Central memory CD8-positive, alpha-beta T cell (primary cell): ENCODE measurements around the gene MPP3.
"Not testable (repeated sequence)": the region's sequence is repeated elsewhere in the genome, so short reads cannot be mapped to it uniquely, and the experiment has no call there.

Experiments
- ATAC-seq: fragments of 150-1000 bp; cut with Tn5 transposase; replicated peaks from 2 replicates; pipeline ENCODE4 v1.10.0; 2022; ENCODE audit warnings: mild to moderate bottlenecking, moderate FRiP score, moderate number of reproducible peaks; ENCODE audit not compliant: poor library complexity, severe bottlenecking; ENCODE audit errors: extremely low read depth
- DNase-seq, 2 donors: peaks; one replicate each; pipeline ENCODE4 v3.0.0; 2021; ENCODE audit warnings: low spot score in 2 of 2
- H3K27ac Mint-ChIP-seq: one replicate; pipeline ENCODE4 v1.8.0; 2022; ENCODE audit warnings: low read depth, mild to moderate bottlenecking, moderate library complexity, mixed read lengths
- H3K27me3 Mint-ChIP-seq: one replicate; pipeline ENCODE4 v1.8.0; 2022; ENCODE audit warnings: mixed read lengths
- H3K36me3 Mint-ChIP-seq: one replicate; pipeline ENCODE4 v1.8.0; 2022; ENCODE audit warnings: mild to moderate bottlenecking, moderate library complexity, mixed read lengths; ENCODE audit not compliant: insufficient read depth
- H3K4me1 Mint-ChIP-seq: one replicate; pipeline ENCODE4 v1.8.0; 2022; ENCODE audit warnings: mixed read lengths
- H3K4me3 Mint-ChIP-seq: one replicate; pipeline ENCODE4 v1.8.0; 2022; ENCODE audit warnings: mild to moderate bottlenecking, moderate library complexity, mixed read lengths
- H3K9me3 Mint-ChIP-seq: one replicate; pipeline ENCODE4 v1.8.0; 2022; ENCODE audit warnings: mixed read lengths

The MPP3 gene

GRCh38 chr17:43873815-43874214, 40.9 kb upstream of the MPP3 start:
- Mint-ChIP-seq H3K27ac (no peak overlapping the region), H3K4me3 (no peak overlapping the region), H3K27me3 (peaks cover 55% of the 10 kb centered on the region), H3K9me3 (no peaks in the 10 kb centered on the region), H3K4me1 (peaks cover 2% of the 10 kb centered on the region), H3K36me3 (peaks cover 1% of the 10 kb centered on the region)
- no peak for ATAC-seq
- no peak for DNase-seq

GRCh38 chr17:43873091-43873490, 40.1 kb upstream of the MPP3 start:
- no peak for DNase-seq
- ATAC-seq = no peak
- H3K27ac Mint-ChIP-seq = no peak overlapping the region
- H3K4me1 Mint-ChIP-seq = no peaks in the 10 kb centered on the region
- peaks cover 1% of the 10 kb centered on the region for H3K36me3 Mint-ChIP-seq
- no peak overlapping the region for H3K4me3 Mint-ChIP-seq
- H3K27me3 Mint-ChIP-seq = peaks cover 60% of the 10 kb centered on the region
- H3K9me3 Mint-ChIP-seq = no peaks in the 10 kb centered on the region

- ATAC-seq (no peak), DNase-seq (no peak)
- Mint-ChIP-seq H3K27ac (no peak overlapping the region), H3K36me3 (peaks cover 1% of the 10 kb centered on the region), H3K4me3 (no peak overlapping the region), H3K4me1 (no peaks in the 10 kb centered on the region), H3K27me3 (peaks cover 70% of the 10 kb centered on the region), H3K9me3 (no peaks in the 10 kb centered on the region)
Observed at GRCh38 chr17:43871946-43872690, 39.2 kb upstream of the MPP3 start.

GRCh38 chr17:43869031-43869430, 36.1 kb upstream of the MPP3 start:
- not testable (repeated sequence) for ATAC-seq, H3K4me1 Mint-ChIP-seq, H3K4me3 Mint-ChIP-seq, H3K36me3 Mint-ChIP-seq, H3K9me3 Mint-ChIP-seq, DNase-seq, H3K27ac Mint-ChIP-seq
- H3K27me3 Mint-ChIP-seq = peaks cover 66% of the 10 kb centered on the region

- Mint-ChIP-seq H3K36me3 (peaks cover 1% of the 10 kb centered on the region), H3K27ac (no peak overlapping the region), H3K27me3 (peaks cover 60% of the 10 kb centered on the region), H3K4me1 (no peaks in the 10 kb centered on the region), H3K9me3 (no peaks in the 10 kb centered on the region), H3K4me3 (no peak overlapping the region)
- DNase-seq (no peak), ATAC-seq (no peak)
Observed at GRCh38 chr17:43868226-43868994, 35.5 kb upstream of the MPP3 start.

GRCh38 chr17:43864161-43864984, 31.4 kb upstream of the MPP3 start:
- Mint-ChIP-seq H3K27ac (no peak overlapping the region), H3K4me1 (no peaks in the 10 kb centered on the region)

GRCh38 chr17:43861960-43862359, 29.0 kb upstream of the MPP3 start:
- ATAC-seq (no peak), DNase-seq (no peak)
- H3K27ac Mint-ChIP-seq = no peak overlapping the region
- H3K27me3 Mint-ChIP-seq = peaks cover 43% of the 10 kb centered on the region
- H3K4me1 Mint-ChIP-seq = no peaks in the 10 kb centered on the region
- H3K9me3 Mint-ChIP-seq = no peaks in the 10 kb centered on the region
- peaks cover 1% of the 10 kb centered on the region for H3K36me3 Mint-ChIP-seq
- H3K4me3 Mint-ChIP-seq = no peak overlapping the region

More at GRCh38 chr17:43864161-43864984, 31.4 kb upstream of the MPP3 start:
- Mint-ChIP-seq H3K36me3 (peaks cover 1% of the 10 kb centered on the region), H3K9me3 (no peaks in the 10 kb centered on the region), H3K27me3 (peaks cover 51% of the 10 kb centered on the region), H3K4me3 (no peak overlapping the region)
- DNase-seq (no peak), ATAC-seq (no peak)

- ATAC-seq (no peak), DNase-seq (no peak)
- Mint-ChIP-seq H3K9me3 (no peaks in the 10 kb centered on the region), H3K27ac (no peak overlapping the region), H3K4me3 (no peak overlapping the region), H3K4me1 (no peaks in the 10 kb centered on the region), H3K27me3 (peaks cover 45% of the 10 kb centered on the region), H3K36me3 (peaks cover 1% of the 10 kb centered on the region)
Observed at GRCh38 chr17:43860927-43861622, 28.1 kb upstream of the MPP3 start.

- Mint-ChIP-seq H3K27me3 (peaks cover 48% of the 10 kb centered on the region), H3K4me3 (no peak overlapping the region), H3K4me1 (no peaks in the 10 kb centered on the region), H3K36me3 (peaks cover 3% of the 10 kb centered on the region), H3K27ac (no peak overlapping the region), H3K9me3 (no peaks in the 10 kb centered on the region)
- no peak for DNase-seq
- ATAC-seq = no peak
Observed at GRCh38 chr17:43860077-43860725, 27.3 kb upstream of the MPP3 start.

GRCh38 chr17:43857957-43858600, 25.1 kb upstream of the MPP3 start:
- no peak for ATAC-seq
- H3K36me3 Mint-ChIP-seq = peaks cover 3% of the 10 kb centered on the region
- no peak overlapping the region for H3K27ac Mint-ChIP-seq
- no peak overlapping the region for H3K4me3 Mint-ChIP-seq
- H3K4me1 Mint-ChIP-seq = no peaks in the 10 kb centered on the region
- H3K9me3 Mint-ChIP-seq = no peaks in the 10 kb centered on the region
- peaks cover 67% of the 10 kb centered on the region for H3K27me3 Mint-ChIP-seq
- no peak for DNase-seq

- no peak overlapping the region for H3K4me3 Mint-ChIP-seq
- H3K9me3 Mint-ChIP-seq = no peaks in the 10 kb centered on the region
- ATAC-seq (no peak), DNase-seq (no peak)
- H3K36me3 Mint-ChIP-seq = peaks cover 2% of the 10 kb centered on the region
- H3K27me3 Mint-ChIP-seq = peaks cover 66% of the 10 kb centered on the region
- no peak overlapping the region for H3K27ac Mint-ChIP-seq
- no peaks in the 10 kb centered on the region for H3K4me1 Mint-ChIP-seq
Observed at GRCh38 chr17:43857141-43857540, 24.2 kb upstream of the MPP3 start.
